ENCODE data around the gene DIPK1B.

DNA sequence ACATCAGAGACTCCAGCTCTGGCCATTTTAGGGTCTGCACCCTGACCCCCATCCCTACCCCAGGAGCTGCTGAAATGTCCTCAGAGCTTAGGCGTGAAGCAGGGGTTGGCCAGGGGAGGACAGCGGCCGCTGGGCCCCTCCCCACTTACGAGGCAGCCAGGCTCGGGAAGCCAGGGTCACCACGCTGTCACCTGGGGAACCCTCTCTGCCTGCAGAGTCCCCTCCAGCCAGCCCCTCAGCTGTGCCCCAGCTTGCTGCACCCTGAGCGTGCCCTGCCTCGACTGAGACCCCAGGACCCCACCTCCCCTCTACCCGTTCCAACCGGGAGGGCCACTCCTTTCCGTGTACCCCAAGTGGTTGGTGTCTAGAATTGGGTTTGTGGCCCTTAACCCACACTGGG is 27.7 kb downstream of the DIPK1B start:
- TF ChIP-seq CTCF (IDR thresholded peaks at IDR 0.05) = no peak
- no peak for TF ChIP-seq POLR2A (IDR thresholded peaks at IDR 0.05)
